Fibroblast of the aortic adventitia (primary cell): ENCODE results near the gene GLYATL3. TPM values are rescaled to one million over a fixed set of nuclear protein-coding genes. Genes with fewer than 3 reads are reported as not detected.
A peak's percentile ranks its signal among the peaks of the same experiment; 100 is the strongest.

Experiments
- DNase-seq: peaks from one replicate; pipeline ENCODE4 v3.0.0-alpha.2; 2010; ENCODE audit warnings: low read depth
- H3K4me3 ChIP-seq: 2 replicates; pipeline ENCODE4 v1.5.1; 2011; ENCODE audit warnings: low read depth, mild to moderate bottlenecking, control low read depth, low read length, moderate library complexity
- CTCF ChIP-seq: IDR thresholded peaks from 2 replicates; pipeline ENCODE4 v1.5.1; 2011; ENCODE audit warnings: mild to moderate bottlenecking, low read length, control low read depth, inconsistent platforms; ENCODE audit not compliant: insufficient read depth
- total RNA-seq: library from RNA; depleted of rRNA; stranded (reverse); fragments of >200 nt; gene quantifications from 2 replicates; pipeline ENCODE4 v1.2.3, GENCODE V29; 2012; ENCODE audit warnings: low replicate concordance

GLYATL3 gene
- total RNA-seq = not detected in 2 replicates

DNA sequence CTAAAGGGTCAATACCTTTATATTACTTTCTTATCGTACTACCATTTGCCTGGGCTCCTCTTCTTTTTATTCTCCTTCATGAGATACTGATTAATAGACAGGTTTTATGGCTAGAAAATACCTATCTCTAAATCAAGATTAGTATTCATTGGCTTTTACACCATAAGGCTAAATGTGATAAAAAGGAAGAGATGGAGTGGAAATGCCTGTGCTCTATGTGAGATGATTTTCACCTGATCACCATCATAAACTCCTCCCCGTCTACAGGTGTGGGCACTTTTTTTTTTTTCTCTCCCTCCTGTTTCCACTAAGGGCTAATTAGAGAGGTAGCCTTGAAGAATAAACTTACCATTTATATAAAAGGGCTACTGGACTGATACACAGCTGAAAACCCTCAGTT lies at the start of gene GLYATL3:
Gene GLYATL3 (plus strand): TSS at position 301 of the 400 bp plus-strand sequence. CDS start 12,068 bp downstream, outside the sequence.
- DNase-seq = no peak
- no peak within 1 kb of the TSS for H3K4me3 ChIP-seq
- no peak for TF ChIP-seq CTCF

DNA sequence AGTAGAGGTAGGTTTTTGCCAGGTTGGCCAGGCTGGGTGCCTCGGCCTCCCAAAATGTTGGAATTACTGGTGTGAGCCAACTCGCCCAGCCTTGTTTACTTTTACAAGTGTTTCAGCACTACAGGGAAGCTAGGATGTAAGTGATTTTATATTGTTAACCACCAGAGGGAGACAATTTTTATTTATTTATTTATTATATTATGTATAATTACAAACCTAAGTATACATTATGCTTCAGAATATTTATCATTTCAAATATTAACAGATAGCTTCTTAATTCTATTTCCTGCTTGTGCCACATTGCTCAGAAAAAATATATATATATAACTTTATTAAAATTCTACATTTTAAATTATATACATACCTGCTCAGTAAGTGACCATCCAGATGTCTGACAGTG lies 46.5 kb upstream of the GLYATL3 start:
- peak; percentile 10 for DNase-seq
- H3K4me3 ChIP-seq = no peak overlapping the region
- peak; percentile 33 for TF ChIP-seq CTCF

DNA sequence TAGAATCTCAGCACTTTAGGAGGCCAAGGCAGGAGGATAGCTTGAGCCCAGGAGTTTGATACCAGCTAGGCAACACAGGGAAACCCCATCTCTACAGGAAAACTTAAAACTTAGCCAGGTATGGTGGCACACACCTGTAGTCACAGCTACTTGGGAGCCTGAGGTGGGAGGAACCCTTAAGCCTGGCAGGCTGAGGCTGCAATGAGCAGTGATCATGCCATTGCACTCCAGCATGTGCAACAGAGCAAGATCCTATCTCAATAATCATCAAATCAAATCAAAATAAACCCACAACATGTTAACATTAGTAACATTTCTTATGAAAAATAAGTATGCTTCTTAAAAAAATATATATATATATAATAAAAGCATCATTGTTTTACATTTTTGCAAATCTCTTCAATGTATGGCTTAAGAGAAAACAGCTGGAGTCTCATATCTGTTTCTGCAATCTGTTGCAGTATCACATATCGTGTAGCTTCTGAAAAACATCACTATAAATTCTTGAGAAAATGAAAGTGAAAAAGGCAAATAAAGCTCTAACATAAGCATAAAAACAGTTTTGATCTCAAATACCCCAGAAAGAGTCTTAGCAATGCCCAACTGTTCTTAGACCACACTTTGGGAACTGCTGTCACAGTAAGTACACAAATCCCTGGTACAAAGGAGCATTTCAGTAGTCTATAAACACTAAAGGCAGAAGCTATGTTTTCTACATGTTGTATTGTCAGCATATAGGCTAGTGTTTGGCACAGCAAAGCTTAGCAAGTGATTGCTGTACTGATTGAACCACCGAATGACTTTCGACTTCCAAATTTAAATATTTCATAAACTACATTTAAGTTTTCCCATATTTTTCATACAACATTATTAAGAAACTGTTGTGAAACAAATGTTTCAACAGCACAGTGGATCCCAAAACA lies 44.7 kb upstream of the GLYATL3 start:
- H3K4me3 ChIP-seq = no peak overlapping the region
- no peak for TF ChIP-seq CTCF
- DNase-seq = no peak

- no peak for TF ChIP-seq CTCF
- DNase-seq = no peak
- no peak overlapping the region for H3K4me3 ChIP-seq
These were observed 42.0 kb upstream of the GLYATL3 start for GRCh38 chr6:49457771-49458170.

- TF ChIP-seq CTCF = no peak
- DNase-seq = peak; percentile 34
- peak overlapping the region; percentile 83 for H3K4me3 ChIP-seq
These were observed 37.7 kb upstream of the GLYATL3 start for GRCh38 chr6:49462071-49462470.

DNA sequence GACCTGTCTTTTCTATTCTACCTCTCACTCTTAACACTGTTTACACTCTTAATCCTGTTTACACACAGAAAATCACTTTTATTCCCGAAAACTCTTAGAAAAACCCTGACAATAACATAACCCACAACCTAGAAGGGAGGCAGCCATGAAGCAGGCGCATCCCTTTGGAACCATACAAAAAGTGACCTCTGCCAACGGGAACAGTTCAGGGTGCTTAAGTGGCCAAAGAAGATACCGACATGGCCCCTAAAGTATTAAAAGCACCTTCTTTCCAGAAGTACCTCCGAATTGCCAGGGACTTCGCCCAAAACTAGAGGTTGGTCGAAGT lies 37.2 kb upstream of the GLYATL3 start:
- DNase-seq = no peak
- no peak for TF ChIP-seq CTCF
- H3K4me3 ChIP-seq = peak overlapping the region; percentile 83
